GM21515 (cell line): ENCODE data around the gene RNF114.
"Not testable (repeated sequence)": the region's sequence is repeated elsewhere in the genome, so short reads cannot be mapped to it uniquely, and the experiment has no call there.

ENCODE experiments used
- ATAC-seq: cut with Tn5 transposase; IDR thresholded peaks from one replicate; pipeline ENCODE4 v1.9.1; 2021; ENCODE audit not compliant: unreplicated experiment

Gene RNF114

GRCh38 chr20:49925901-49926454 is 10.2 kb upstream of the RNF114 start:
- no peak for ATAC-seq

DNA sequence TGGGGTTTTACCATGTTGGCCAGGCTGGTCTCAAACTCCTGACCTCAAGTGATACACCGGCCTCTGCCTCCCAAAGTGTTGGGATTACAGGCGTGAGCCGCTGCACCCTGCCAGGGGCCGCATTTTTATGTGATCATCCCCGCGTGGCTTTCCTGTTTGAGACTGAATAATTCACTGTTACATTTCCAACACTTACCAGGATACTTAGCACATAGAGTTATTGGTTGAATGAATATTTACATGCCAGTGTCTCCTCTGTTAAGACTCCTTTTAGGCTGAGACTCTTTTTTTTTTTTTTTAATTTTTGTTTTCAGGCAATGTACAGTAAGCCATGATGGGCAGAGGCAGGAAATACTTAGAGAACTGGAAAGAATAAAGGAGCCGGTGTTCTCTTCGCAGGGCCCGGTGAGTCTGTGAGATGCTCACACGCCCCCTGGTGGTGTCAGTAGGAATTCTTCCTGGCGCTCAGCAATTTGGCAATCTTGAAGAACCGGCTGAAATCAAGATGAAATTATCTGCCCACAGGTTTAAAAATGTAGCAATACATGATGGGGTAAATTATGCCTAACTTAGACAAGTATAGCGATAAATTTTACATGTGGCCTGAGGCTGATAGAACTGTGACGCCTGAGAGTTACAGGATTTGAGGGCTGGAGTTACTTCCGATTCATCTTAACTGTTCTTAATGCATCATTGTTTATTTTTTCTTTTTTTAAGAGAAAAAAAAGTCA is 7.6 kb upstream of the RNF114 start:
- peak; percentile 70 for ATAC-seq

DNA sequence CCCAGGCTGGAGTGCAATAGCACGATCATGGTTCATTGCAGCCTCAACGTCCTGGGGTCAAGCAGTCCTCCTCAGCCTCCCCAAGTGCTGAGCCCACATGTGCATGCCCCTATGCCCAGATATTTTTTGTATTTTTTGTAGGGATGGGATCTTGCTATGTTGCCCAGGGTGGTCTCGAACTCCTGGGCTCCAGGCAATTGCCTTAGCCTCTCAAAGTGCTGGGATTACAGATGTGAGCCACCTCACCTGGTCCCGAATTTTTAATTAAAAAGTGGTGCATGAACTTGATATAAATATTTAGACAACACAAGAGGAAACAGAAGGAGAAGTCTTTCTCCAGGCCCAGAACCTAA is 7.1 kb upstream of the RNF114 start:
- ATAC-seq = no peak

DNA sequence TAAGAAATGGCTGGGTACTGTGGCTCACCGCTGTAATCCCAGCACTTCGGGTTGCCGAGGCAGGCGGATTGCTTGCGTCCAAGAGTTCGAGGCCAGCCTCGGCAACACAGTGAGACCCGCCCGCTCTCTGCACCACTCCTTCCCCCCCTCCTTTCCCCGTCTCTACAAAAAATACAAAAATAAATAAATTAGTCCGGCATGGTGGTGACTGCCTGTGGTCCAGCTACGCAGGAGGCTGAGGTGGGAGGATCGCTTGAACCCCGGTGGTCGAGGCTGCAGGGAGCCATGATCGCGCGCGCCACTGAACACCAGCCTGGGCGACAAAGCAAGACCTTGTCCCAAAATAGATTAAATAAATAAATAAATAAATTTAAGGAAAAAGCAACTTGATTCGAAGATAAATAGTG is 448 bp upstream of the RNF114 start:
- ATAC-seq = peak; percentile 6

GRCh38 chr20:49937027-49937929 is 1.1 kb downstream of the RNF114 start:
- ATAC-seq = no peak

DNA sequence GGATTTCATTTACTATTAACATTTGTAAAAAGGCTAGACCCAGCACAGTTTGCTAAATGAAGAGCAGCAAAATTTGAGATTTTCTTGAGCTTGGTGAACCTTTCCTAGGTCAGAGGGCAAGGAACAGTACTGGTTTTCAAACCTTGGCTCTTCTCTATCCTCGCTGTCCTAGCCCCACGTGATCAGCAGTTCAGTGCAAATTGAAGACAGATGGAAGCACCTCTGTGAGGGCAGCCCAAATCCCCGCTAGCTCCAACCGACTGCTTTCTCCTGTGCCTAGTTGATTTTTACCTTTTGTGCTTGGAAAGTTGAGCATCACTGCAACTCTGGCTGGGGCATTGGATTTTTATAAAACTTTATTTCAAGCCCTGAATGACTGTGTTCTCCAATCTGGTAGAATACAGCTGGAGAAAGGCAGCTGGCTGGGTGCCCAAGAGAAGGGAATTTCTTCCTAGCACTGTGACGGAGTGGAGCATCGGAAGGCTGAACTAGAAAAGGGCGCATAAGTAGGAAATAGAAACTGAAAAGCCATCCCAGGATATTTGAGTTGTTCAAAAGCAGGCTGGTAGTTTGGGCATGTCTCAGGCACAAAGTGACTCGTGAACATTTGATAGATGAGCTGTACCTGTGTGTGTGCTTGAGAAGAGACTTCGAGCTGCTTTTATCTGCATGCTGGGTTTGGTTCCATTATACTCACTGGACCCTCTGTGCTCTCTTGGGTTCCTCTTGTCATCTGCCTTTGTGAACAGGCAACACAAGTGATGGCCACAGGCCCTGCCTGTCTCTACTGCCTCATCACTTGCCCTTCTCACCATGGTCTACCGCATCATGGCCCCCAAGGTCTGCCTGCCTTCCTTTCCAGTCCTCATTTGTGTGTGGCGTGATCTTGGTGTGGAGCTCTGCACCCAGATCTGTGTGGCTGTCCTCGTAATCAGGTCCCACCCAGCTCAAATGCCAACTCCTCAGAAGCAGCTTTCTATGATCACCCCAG is 2.3 kb downstream of the RNF114 start:
- no peak for ATAC-seq

- ATAC-seq = no peak
These were observed 5.3 kb downstream of the RNF114 start for GRCh38 chr20:49941456-49941855.

DNA sequence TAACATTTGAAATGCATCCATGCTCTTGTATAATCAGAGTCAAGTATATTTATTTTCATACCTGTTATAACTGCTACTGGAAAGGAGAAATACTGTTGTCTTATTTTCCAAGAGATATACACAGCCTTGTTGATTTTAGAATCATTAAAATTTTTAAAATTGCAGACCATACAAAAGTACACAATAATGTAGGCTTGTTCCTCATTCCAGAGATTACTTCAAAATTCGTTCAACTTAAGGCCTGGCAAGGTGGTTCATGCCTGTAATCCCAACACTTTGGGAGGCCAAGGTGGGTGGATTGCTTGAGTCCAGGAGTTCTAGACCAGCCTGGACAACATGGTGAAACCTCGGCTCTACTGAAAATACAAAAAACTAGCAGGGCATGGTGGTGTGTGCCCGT is 6.1 kb downstream of the RNF114 start:
- no peak for ATAC-seq

DNA sequence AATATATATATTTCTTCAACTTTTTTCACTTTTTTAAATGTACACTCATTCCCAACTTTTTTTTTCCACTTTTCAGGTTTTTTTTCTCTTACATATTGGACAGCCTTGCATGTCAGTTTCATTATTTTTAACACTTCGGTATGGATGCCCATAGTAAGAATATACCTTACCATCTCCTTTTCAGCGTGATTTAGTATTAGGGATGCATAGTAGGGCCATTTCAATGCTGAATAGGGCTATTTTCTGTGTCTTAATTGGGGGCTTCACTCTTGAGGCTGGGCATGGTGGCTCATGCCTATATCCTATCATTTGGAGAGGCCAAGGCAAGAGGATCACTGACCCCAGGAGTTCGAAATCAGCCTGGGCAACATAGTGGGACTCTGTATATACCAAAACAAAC is 6.7 kb downstream of the RNF114 start:
- no peak for ATAC-seq

DNA sequence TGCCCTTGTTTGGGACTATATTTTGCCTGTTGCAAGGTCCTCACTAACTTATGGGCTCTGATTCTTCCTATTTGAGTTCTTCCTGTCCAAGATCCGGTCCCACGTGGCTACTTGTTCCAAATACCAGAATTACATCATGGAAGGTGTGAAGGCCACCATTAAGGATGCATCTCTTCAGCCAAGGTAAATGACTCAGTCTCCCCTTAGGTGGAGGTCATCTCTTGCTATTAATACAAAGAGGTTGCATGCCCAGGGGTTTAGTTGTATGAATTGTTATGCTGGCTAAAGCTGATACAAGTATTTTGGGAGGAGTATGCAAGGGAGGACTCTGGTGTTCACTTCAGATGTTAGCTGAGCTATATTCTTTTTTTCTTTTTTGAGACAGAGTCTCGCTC is 9.1 kb downstream of the RNF114 start:
- ATAC-seq = no peak

DNA sequence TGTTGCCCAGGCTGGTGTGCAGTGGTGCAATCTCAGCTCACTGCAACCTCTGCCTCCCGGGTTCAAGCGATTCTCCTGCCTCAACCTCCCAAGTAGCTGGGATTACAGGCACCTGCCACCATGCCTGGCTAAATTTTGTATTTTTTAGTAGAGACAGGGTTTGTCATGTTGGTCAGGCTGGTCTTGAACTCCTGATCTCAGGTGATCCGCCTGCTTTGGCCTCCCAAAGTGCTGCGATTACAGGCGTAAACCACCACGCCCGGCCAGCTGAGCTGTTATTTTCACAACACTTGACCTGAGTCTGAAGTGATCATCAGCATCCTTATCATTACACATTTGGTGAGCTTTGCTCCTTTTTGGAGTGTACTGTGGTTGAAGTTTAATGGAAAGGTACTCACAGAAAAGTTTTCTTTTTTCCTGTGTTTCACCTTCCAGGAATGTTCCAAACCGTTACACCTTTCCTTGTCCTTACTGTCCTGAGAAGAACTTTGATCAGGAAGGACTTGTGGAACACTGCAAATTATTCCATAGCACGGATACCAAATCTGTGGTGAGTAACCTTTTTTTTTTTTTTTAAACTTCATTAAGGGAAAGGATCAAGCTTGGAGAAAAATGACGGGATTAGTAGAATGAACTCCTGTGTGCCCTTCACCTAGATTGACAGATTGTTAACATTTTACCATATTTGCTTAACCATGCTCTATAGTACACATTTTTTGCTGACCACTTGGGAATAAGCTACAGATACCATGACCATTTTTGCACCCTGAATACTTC is 9.7 kb downstream of the RNF114 start:
- ATAC-seq = no peak

GRCh38 chr20:49948178-49948577 is 12.0 kb downstream of the RNF114 start:
- ATAC-seq = no peak

GRCh38 chr20:49948809-49949507 is 12.8 kb downstream of the RNF114 start:
- no peak for ATAC-seq

DNA sequence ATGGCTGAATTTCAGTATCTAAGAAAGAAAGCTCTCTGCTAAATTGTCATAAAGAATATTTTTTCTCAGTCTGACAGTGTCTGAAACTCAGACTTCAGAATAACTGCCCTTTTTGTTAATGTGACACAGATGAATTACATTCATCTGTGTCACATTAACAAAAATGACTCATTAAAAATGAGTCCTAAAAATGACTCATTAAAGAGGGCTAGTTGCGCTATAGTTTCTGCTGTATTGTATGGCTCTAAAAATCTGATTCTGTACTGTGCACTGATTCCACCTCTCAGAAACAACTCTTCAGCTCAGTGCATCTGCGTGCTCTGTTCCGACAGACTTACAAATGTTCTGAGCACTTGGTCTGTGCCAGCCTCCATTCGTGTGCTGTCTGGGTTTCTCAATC is 15.0 kb downstream of the RNF114 start:
- ATAC-seq = no peak

- no peak for ATAC-seq
These were observed 19.0 kb downstream of the RNF114 start for GRCh38 chr20:49955167-49955566.

- not testable (repeated sequence) for ATAC-seq
These were observed 19.7 kb downstream of the RNF114 start for GRCh38 chr20:49955830-49956396.

DNA sequence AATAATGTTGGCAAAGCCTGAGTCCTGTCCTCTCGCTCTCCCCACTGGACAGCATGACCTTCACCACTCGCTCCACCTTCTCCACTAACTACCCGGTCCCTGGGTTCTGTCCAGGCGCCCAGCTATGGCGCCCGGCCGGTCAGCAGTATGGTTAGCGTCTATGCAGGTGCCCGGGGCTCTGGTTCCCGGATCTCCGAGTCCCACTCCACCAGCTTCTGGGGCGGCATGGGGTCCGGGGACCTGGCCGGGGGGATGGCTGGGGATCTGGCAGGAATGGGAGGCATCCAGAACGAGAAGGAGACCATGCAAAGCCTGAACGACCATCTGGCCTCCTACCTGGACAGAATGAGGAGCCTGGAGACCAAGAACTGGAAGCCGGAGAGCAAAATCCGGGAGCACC is 20.5 kb downstream of the RNF114 start:
- no peak for ATAC-seq

GRCh38 chr20:49957089-49957938 is 21.1 kb downstream of the RNF114 start:
- not testable (repeated sequence) for ATAC-seq
